CD4-positive, alpha-beta T cell treated with Interleukin-6 at 100 ng/mL for 8 hours (primary cell): Measurements from ENCODE around the gene MRTFA.
"Not testable (repeated sequence)": the region's sequence is repeated elsewhere in the genome, so short reads cannot be mapped to it uniquely, and the experiment has no call there.

ENCODE experiments used
- DNase-seq: peaks from one replicate; pipeline ENCODE4 v3.0.0-alpha.2; 2020; ENCODE audit warnings: mixed read lengths, low spot score

The MRTFA gene

GRCh38 chr22:40554023-40554422 lies 82.5 kb downstream of the MRTFA start:
- DNase-seq: not testable (repeated sequence)

DNA sequence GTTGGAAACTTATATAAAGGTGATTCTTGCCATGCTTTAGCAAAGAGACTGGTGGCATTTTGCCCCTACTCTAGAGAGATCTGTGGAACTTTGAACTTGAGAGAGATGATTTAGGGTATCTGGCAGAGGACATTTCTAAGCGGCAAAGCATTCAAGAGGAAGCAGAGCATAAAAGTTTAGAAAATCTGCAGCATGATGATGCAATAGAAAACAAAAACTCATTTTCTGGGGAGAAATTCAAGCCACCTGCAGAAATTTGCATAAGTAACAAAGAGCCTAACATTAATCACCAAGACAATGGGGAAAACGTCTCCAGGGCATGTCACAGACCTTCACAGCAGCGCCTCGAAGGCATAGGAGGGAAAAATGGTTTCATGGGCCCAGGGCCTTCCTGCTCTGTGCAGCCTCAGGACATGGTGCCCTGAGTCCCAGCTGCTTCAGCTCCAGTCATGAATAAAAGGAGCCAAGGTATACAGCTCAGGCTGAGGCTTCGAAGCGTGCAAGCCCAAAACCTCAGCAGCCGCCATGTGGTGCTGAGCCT lies 83.4 kb downstream of the MRTFA start:
- no peak for DNase-seq

GRCh38 chr22:40552070-40552469 lies 84.4 kb downstream of the MRTFA start:
- no peak for DNase-seq

- no peak for DNase-seq
Observed at GRCh38 chr22:40547729-40548143, 88.8 kb downstream of the MRTFA start.

DNA sequence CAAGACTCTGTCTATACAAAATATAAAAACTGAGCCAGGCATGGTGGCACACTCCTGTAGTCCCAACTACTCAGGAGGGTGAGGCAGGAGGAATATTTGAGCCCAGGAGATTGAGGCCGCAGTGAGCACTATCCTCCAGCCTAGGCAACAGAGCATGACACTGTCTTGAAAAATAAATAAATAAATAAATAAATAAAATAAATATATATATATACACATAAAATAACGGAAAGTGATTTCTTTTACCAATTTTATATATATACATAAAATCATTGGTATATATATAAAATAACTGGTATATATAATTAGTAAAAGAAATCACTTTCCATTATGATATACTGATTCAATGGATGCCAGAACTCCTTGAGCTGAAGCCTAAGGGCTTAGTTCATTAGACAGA lies 91.8 kb downstream of the MRTFA start:
- DNase-seq: no peak

DNA sequence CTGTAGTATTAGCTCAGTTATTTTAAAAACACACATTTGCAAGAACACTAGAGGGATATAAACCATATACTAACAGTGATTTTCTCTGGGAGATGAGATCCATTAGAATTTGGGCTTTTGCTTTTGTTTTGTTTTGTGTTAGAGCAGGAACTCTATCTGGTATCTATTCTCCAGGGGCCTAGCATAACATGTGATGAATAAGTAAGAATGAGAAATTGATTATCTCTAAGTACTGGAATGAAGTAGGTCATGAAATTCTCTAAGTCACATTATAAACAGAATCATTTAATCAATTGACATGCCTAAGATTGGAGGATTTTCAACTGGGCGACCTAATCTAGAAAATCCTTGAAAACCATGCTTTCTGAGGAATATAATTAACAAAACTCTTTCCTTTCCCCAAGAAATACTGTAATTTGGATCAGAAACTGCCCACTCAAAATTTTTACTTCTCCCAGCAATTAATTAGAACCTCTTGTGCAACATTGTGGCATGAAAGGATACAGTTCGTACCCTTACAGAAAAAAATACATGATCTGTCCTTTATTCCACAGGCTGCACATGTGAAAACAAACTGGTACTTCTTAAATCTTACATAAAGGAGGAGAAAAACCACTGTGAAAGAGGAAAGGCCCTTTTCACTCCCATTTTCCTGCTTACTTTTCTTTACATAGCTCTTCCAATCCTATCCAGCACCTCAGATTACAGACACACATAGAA lies 93.5 kb downstream of the MRTFA start:
- no peak for DNase-seq

DNA sequence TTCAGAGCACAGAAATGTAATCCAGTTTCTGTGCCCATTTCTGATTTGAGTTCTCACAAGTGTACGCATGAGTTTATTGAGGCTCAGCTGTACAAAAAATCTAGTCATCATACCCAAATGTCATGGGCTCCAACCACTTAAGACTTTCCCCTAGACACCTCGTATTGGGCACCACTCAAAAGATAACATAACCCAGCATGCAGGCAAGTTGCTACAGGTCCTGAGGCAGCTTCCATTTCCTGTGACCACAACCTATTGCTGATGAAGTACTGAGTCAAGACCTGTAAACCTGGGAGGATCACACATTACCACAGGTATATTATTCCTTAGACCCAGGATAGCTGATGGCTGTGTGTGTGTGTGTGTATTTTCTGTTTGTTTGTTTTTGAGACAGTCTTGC lies 95.2 kb downstream of the MRTFA start:
- no peak for DNase-seq

GRCh38 chr22:40540265-40540664 lies 96.3 kb downstream of the MRTFA start:
- no peak for DNase-seq

- not testable (repeated sequence) for DNase-seq
Observed at GRCh38 chr22:40536149-40536548, 100.4 kb downstream of the MRTFA start.

DNA sequence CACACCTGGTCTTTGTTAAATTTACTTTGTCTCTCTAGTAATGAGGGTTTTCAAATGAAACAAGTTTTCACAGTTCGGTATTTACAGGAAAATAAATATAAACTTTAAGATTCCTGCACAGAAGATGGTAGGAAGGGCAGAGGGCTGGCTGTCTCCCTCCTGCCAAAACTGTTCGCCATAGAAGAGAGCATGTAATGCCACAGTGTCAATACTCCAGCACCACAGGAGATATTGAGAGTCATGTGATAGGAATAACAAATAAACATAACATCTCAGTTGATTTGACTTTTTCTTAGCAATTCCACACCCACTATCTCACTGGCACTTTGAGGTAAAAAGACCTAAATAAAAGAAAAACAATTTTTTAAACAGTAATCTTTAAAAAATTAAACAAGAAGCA lies 100.9 kb downstream of the MRTFA start:
- DNase-seq: no peak

DNA sequence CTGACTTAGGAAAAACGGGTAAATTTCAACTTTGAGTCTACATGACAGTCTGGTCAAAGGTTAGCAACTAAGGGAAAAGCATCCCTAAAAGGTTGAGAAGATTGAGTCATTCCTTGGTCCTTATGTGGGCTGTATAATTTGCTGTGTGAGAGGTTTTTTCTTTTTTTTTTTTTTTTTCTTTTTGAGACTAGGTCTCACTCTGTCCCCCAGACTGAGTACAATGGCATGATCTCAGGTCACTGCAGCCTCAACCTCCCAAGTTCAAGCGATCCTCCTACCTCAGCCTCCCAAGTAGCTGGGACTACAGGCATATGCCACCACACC lies 101.4 kb downstream of the MRTFA start:
- DNase-seq: no peak

GRCh38 chr22:40534379-40535188 lies 101.9 kb downstream of the MRTFA start:
- no peak for DNase-seq

DNA sequence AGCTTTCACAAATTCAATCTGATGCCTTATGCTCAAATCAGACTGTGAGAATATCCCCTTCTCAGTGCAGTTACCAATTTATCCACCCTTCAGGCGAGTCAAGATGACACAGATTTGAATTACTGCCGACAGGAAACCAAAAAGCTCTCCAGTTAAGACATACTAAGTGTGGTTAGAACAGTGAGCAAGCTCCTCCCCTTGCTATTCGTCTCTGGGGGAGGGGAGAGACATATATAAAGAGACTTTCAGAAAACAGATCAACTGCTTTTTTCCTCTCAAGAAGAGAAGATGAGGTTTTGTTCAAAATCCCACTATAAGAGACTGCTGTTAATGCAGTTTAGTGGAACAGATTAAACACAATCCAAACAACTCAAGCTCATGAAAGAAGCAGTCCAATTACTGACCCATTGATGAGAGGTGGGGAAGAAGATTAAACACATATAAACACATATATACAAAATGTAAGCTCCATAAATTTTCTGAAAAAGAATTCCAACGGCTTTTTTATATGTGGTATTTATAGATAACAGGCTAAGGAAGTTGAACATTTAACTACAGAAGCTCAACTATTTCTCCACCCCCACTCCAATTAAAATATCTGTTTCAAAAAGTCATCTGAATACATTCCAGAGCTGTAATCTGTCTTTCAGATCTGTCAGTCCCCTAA lies 102.7 kb downstream of the MRTFA start:
- DNase-seq: peak; percentile 83

GRCh38 chr22:40531951-40532900 lies 104.3 kb downstream of the MRTFA start:
- no peak for DNase-seq

- DNase-seq: not testable (repeated sequence)
Observed at GRCh38 chr22:40530391-40530790, 106.1 kb downstream of the MRTFA start.

- DNase-seq: no peak
Observed at GRCh38 chr22:40529821-40530220, 106.7 kb downstream of the MRTFA start.

DNA sequence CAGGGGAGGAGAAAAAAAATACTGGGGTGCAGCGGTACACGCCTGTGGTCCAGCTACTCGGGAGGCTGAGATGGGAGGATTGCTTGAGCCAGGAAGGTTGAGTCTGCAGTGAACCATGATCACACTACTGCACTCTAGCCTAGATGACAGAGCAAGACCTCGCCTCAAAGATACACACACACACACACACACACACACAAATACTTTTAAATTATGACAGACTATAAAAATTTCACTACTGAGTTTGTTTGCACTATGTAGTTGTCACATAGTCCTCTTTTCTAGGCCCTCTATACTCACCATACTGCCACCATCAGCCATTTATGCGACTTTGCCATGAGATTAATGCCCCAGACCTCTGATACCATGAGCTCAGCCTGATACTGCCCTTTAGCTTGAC lies 109.6 kb downstream of the MRTFA start:
- no peak for DNase-seq

DNA sequence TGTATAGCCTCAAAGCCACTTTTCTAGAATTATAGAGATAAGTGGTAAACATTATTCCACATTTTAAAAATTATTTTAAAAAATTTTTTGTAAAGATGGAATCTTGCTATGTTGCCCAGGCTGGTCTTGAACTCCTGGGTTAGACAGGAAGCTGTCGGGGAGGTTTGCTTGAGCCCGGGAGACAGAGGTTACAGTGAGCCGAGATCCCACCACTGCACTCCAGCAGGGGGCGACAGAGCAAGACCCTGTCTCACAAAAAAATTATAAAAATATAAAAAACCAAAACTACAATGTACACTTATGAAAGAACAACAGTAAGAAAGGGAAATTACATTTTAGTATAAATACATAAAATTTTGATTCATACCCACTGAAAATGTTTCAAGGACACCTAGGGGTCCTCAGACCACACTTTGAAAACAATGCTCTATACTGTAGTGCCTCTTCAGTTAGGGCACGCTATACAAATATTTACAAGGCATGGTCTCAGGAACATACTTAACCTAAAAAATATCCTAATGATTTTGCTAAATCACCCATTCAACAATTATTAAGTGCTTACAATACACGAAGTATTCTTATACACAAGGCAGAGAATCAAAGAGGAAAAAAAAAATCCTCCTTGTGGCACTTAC lies 111.2 kb downstream of the MRTFA start:
- peak; percentile 66 for DNase-seq

- no peak for DNase-seq
Observed at GRCh38 chr22:40524392-40525249, 111.9 kb downstream of the MRTFA start.

- no peak for DNase-seq
Observed at GRCh38 chr22:40522141-40522540, 114.4 kb downstream of the MRTFA start.
